HAP-1 (cell line): ENCODE data around the gene TBC1D8B.
"Not testable (repeated sequence)": the region's sequence is repeated elsewhere in the genome, so short reads cannot be mapped to it uniquely, and the experiment has no call there.

Source experiments
- DNase-seq, 2 experiments: peaks; one replicate each; pipeline ENCODE4 v3.0.0-alpha.2; 2016 to 2020; ENCODE audit warnings: low spot score in 2 of 2
- H3K27me3 ChIP-seq: fragments of 250-450 bp; sonication (Bioruptor Pico); 2 replicates; pipeline ENCODE4 v1.5.1; 2020; ENCODE audit warnings: low read depth, mild to moderate bottlenecking, moderate library complexity
- H3K36me3 ChIP-seq: fragments of 250-450 bp; sonication (Bioruptor Pico); replicated peaks from 2 replicates; pipeline ENCODE4 v1.5.1; 2020; ENCODE audit warnings: mild to moderate bottlenecking
- H3K4me1 ChIP-seq: fragments of 250-450 bp; sonication (Bioruptor Pico); 2 replicates; pipeline ENCODE4 v1.5.1; 2020; ENCODE audit warnings: mild to moderate bottlenecking
- H3K4me3 ChIP-seq: fragments of 250-450 bp; sonication (Bioruptor Pico); 2 replicates; pipeline ENCODE4 v1.5.1; 2020; ENCODE audit warnings: mild to moderate bottlenecking, moderate library complexity
- H3K9me3 ChIP-seq: fragments of 250-450 bp; sonication (Bioruptor Pico); 2 replicates; pipeline ENCODE4 v1.5.1; 2020; ENCODE audit warnings: mild to moderate bottlenecking, moderate library complexity
- in situ Hi-C: fragments of 300-500 bp; cut with MboI; formaldehyde crosslinking; loops from 3 replicates; pipeline ENCODE4 v1.14.3; 2020; ENCODE audit warnings: low sequenced_read_pairs, inconsistent platforms, mixed read lengths

The TBC1D8B gene

GRCh38 chrX:106802388-106803275, at the start of gene TBC1D8B:
TBC1D8B (plus strand) TSS chrX:106802673; CDS start chrX:106802854, 181 bp downstream.
- in situ Hi-C loops = no loop called here
- H3K4me1 ChIP-seq = peaks cover 4% of the 10 kb centered on the region; the same call in 1 of the 2 replicates
- peak; percentile 90 to 97 for DNase-seq

GRCh38 chrX:106769288-106769687, 33.2 kb upstream of the TBC1D8B start:
- in situ Hi-C loops, H3K27me3 ChIP-seq, H3K9me3 ChIP-seq, H3K36me3 ChIP-seq, H3K4me3 ChIP-seq, H3K4me1 ChIP-seq, DNase-seq: not testable (repeated sequence)

More at GRCh38 chrX:106802388-106803275, at the start of gene TBC1D8B:
- peak within 1 kb of the TSS; percentile 55 for H3K4me3 ChIP-seq
- H3K27me3 ChIP-seq = peaks cover 6% of the 10 kb centered on the region
- no peaks in the 10 kb centered on the region for H3K36me3 ChIP-seq
- no peaks in the 10 kb centered on the region for H3K9me3 ChIP-seq

DNA sequence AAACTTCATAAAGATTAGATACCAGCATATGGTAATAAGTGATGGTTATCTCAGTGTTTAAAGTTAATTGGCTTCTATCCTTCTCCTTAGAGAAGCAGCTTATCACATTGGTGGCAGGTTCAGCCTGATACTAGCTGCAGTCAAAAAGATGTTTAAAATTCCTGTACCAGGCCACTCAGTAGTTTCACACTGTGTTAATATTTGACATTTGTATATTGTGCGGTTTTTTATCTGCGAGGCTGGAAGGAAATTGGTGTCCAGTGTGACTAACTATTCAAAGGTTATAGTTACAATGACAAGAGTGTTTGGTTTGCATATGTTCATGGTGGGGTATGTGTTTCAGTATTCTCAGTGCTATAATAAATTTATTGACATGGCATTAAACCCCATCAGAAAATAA, 27.5 kb upstream of the TBC1D8B start:
- Histone ChIP-seq H3K4me1 (no peaks in the 10 kb centered on the region), H3K27me3 (peaks cover 6% of the 10 kb centered on the region; the same call in 1 of the 2 replicates), H3K9me3 (no peaks in the 10 kb centered on the region), H3K4me3 (no peak overlapping the region), H3K36me3 (no peaks in the 10 kb centered on the region)
- DNase-seq = no peak
- in situ Hi-C loops = loop anchor here (25.0 kb wide), 1 partner anchor 288 kb away; no protein-coding TSS in a partner anchor

GRCh38 chrX:106780264-106780663, 22.2 kb upstream of the TBC1D8B start:
- in situ Hi-C loops = loop anchor here (25.0 kb wide), 1 partner anchor 293 kb away; no protein-coding TSS in a partner anchor
- no peak for DNase-seq
- no peaks in the 10 kb centered on the region for H3K9me3 ChIP-seq
- H3K36me3 ChIP-seq = no peaks in the 10 kb centered on the region
- H3K4me1 ChIP-seq = peaks cover 10% of the 10 kb centered on the region
- peaks cover 6% of the 10 kb centered on the region; the same call in 1 of the 2 replicates for H3K27me3 ChIP-seq
- H3K4me3 ChIP-seq = no peak overlapping the region

GRCh38 chrX:106780664-106781377, 21.7 kb upstream of the TBC1D8B start:
- in situ Hi-C loops = loop anchor here (25.0 kb wide), 1 partner anchor 294 kb away; no protein-coding TSS in a partner anchor
- no peak overlapping the region for H3K4me3 ChIP-seq
- peaks cover 4% of the 10 kb centered on the region; the same call in 1 of the 2 replicates for H3K27me3 ChIP-seq
- no peaks in the 10 kb centered on the region for H3K36me3 ChIP-seq
- peaks cover 10% of the 10 kb centered on the region for H3K4me1 ChIP-seq
- no peaks in the 10 kb centered on the region for H3K9me3 ChIP-seq
- no peak for DNase-seq

DNA sequence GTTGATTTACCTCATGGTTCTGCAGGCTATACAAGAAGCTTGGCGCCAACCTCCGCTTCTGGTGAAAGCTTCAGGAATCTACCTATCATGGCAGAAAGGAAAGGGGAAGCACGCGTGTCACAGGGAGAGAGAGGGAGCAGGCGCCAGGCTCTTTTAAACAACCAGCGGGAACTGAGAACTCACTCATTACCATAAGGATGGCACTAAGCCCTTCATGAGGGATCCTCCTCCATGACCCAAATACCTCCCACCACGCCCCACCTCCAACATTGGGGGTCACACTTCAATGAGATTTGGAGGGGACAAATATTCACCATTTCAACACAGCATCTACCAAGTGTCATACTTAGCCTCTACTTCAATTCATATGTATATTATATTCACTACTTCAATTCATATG, 18.8 kb upstream of the TBC1D8B start:
- Histone ChIP-seq H3K4me1 (peaks cover 10% of the 10 kb centered on the region), H3K27me3 (no peaks in the 10 kb centered on the region), H3K9me3 (no peaks in the 10 kb centered on the region), H3K4me3 (no peak overlapping the region), H3K36me3 (no peaks in the 10 kb centered on the region)
- in situ Hi-C loops = loop anchor here (25.0 kb wide), 1 partner anchor 296 kb away; no protein-coding TSS in a partner anchor
- peak; percentile 74 to 85 for DNase-seq

- no peak for DNase-seq
- Histone ChIP-seq H3K36me3 (no peaks in the 10 kb centered on the region), H3K27me3 (no peaks in the 10 kb centered on the region), H3K4me3 (no peak overlapping the region), H3K4me1 (no peaks in the 10 kb centered on the region), H3K9me3 (no peaks in the 10 kb centered on the region)
- in situ Hi-C loops = loop anchor here (25.0 kb wide), 1 partner anchor 304 kb away; no protein-coding TSS in a partner anchor
Measured at GRCh38 chrX:106791495-106791894, 11.0 kb upstream of the TBC1D8B start.

DNA sequence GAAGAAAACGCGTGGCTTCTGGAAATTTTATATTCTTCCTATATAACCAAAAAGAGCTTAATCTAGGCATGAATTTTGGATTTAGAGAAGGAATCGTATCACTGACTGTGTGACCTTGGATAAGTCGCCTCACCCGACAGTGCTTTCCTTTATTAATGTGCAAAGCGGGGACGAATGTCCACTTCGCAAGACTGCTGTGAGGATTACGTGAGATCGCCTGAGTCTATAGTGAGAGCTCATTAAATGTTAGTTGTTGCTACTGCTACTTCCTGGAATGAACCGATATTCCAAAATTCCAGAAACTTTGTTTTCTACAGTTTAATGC, 448 bp upstream of the TBC1D8B start:
- H3K9me3 ChIP-seq = no peaks in the 10 kb centered on the region

GRCh38 chrX:106811131-106811910, 8.8 kb downstream of the TBC1D8B start:
- no peak for DNase-seq
- H3K9me3 ChIP-seq = no peaks in the 10 kb centered on the region
- in situ Hi-C loops = no loop called here
- no peaks in the 10 kb centered on the region for H3K4me1 ChIP-seq
- no peaks in the 10 kb centered on the region for H3K27me3 ChIP-seq
- no peak overlapping the region for H3K4me3 ChIP-seq
- H3K36me3 ChIP-seq = no peaks in the 10 kb centered on the region

More for the DNA sequence above, 448 bp upstream of the TBC1D8B start:
- in situ Hi-C loops = no loop called here
- Histone ChIP-seq H3K36me3 (no peaks in the 10 kb centered on the region), H3K27me3 (peaks cover 6% of the 10 kb centered on the region), H3K4me1 (peaks cover 4% of the 10 kb centered on the region; the same call in 1 of the 2 replicates), H3K4me3 (peak overlapping the region; percentile 55)
- DNase-seq = peak; percentile 23 to 47

DNA sequence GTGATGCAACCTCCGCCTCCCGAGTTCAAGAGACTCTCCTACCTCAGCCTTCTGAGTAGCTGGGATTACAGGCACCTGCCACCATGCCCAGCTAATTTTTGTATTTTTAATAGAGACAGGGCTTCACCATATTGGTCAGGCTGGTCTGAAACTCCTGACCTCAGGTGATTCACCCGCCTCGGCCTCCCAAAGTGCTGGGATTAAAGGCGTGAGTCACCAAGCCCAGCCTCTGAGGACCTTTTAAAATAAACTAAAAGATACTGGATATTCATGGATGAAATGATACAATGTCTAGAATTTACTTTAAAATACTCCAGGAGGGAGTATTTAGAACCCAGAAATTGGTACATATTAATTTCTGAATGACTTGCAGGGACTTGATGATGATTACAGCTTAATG, 10.5 kb downstream of the TBC1D8B start:
- H3K4me3 ChIP-seq, H3K27me3 ChIP-seq, H3K9me3 ChIP-seq, H3K36me3 ChIP-seq, in situ Hi-C loops, H3K4me1 ChIP-seq, DNase-seq: not testable (repeated sequence)

- in situ Hi-C loops, DNase-seq, H3K4me1 ChIP-seq, H3K36me3 ChIP-seq, H3K4me3 ChIP-seq, H3K27me3 ChIP-seq, H3K9me3 ChIP-seq: not testable (repeated sequence)
Measured at GRCh38 chrX:106814093-106814492, 11.6 kb downstream of the TBC1D8B start.

DNA sequence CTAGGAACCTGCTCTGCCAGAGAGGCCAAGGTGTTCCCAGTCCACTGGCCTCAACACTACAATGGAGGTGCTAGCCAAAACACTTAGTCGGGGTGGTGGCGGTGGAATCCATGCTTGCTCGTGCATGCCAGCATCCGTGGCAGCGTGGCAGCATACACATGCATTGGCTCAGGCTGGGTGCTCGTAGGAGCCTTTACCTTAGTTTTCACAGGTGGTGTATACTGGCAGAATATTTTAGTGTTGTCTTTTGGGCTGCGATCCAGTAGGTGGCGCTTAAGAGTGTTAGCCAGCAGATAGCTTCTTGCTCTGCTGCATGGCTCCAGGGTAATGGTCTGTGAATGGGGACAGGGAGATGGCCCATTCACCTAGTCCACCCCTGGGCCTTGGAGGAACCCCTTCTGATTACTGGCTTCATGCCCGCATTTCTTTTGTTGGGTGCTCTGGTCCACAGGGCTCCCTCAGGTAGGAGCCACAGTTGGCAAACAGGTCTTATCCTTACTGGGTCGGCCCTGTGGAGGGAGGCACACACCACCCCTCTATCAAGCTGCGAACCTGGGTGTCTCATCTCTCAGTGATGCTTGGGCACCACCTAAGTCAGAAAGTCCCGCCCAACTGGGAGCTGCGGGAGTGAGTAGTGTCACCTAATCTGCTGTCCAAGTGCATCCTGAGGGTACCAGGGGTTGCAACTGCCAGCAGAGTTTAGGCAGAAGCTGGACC, 60.7 kb downstream of the TBC1D8B start:
- H3K36me3 ChIP-seq = no peaks in the 10 kb centered on the region
- H3K4me1 ChIP-seq = no peaks in the 10 kb centered on the region
- H3K9me3 ChIP-seq = no peaks in the 10 kb centered on the region
- in situ Hi-C loops = no loop called here
- DNase-seq = peak; percentile 4 to 68
- no peaks in the 10 kb centered on the region for H3K27me3 ChIP-seq
- H3K4me3 ChIP-seq = no peak overlapping the region

DNA sequence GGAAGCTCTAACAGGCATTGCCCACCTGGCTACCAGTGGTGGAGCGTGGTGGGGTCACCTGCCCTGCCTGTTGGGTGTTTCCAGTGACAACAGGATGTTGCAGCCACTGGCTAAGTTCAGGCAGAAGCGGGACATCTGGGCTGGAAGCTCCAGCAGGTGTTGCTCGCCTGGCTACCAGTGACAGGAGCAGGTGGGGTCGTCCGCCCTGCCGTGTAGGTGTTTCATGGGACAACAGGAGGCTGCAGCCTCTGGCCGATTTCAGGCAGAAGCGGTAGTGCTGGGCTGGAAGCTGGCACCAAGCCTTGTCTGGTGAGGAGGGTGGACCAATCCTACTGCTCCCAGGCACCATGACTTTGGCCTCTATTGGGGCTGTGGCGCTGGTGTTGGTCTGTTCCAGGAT, 61.2 kb downstream of the TBC1D8B start:
- Histone ChIP-seq H3K9me3 (no peaks in the 10 kb centered on the region), H3K4me3 (no peak overlapping the region), H3K36me3 (no peaks in the 10 kb centered on the region), H3K4me1 (no peaks in the 10 kb centered on the region), H3K27me3 (no peaks in the 10 kb centered on the region)
- no peak for DNase-seq
- in situ Hi-C loops = no loop called here
